ENCODE measurements around the gene OTOR. TPM values are rescaled to one million over a fixed set of nuclear protein-coding genes. Genes with fewer than 3 reads are reported as not detected.

The OTOR gene
- total RNA-seq, 4 donors from 2014 or later, result not detected

DNA sequence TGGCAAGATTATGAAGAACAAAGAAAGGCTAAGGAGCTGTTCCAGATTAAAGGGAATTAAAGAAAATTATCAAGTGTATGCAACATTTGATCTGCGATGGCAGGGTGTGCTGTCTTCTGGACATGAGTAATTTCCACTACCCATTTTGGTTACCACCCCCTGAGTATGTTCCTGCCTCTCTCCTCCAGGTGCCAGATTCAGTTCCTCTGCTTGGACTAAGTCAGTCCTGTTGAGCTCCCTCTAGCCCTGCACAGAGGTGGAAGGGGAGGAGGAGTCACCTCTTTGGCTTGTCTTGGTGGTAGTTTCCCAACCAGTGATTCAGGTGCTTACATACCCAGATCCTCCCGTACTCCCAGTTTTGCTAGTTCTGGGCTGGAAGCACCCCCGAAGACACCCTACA is 40.5 kb upstream of the OTOR start:
- H3K9me3 ChIP-seq, result no peaks in the 10 kb centered on the region
- in situ Hi-C loops (cut with MboI; ENCODE audit: low sequenced_read_pairs in 4 of 4) (loop anchor here in 1 of 4 donors (25.0 kb wide), 1 partner anchor 95 kb away; no protein-coding TSS in a partner anchor), intact Hi-C loops (cut with DNase I; ENCODE audit: low total_unique reads) (no loop called here)
- no peak overlapping the region for H3K4me3 ChIP-seq
- no peaks in the 10 kb centered on the region for H3K36me3 ChIP-seq
- no peak for TF ChIP-seq POLR2A (IDR thresholded peaks at IDR 0.05)
- TF ChIP-seq, protein P1, sequence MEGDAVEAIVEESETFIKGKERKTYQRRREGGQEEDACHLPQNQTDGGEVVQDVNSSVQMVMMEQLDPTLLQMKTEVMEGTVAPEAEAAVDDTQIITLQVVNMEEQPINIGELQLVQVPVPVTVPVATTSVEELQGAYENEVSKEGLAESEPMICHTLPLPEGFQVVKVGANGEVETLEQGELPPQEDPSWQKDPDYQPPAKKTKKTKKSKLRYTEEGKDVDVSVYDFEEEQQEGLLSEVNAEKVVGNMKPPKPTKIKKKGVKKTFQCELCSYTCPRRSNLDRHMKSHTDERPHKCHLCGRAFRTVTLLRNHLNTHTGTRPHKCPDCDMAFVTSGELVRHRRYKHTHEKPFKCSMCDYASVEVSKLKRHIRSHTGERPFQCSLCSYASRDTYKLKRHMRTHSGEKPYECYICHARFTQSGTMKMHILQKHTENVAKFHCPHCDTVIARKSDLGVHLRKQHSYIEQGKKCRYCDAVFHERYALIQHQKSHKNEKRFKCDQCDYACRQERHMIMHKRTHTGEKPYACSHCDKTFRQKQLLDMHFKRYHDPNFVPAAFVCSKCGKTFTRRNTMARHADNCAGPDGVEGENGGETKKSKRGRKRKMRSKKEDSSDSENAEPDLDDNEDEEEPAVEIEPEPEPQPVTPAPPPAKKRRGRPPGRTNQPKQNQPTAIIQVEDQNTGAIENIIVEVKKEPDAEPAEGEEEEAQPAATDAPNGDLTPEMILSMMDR (IDR thresholded peaks at IDR 0.05 in 4 of 5, conservative IDR thresholded peaks at IDR 0.05 in 1 of 5), result no peak
- H3K27ac ChIP-seq, result no peak overlapping the region
- H3K4me1 ChIP-seq, result no peaks in the 10 kb centered on the region
- no peaks in the 10 kb centered on the region for H3K27me3 ChIP-seq
- DNase-seq (no peak), ATAC-seq (no peak)

DNA sequence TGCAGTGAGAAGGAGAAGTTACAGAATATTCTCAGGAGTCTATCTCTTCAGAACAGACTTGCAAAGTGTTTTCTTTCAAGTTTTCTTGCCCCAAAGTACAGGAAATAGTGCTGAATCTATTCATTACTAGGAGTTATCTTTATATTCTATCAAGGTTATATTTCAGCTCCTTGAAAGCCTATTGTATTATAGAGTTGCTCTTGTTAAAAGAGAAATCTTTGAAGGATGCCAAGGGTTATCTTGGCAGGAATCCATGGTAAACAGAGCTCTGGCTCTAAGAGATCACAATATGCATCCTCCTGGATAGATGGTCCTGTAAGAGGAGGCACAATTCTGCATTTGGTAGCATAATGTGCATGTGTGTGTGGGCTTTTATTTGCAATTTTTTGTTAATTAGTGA is 39.6 kb upstream of the OTOR start:
- TF ChIP-seq POLR2A (IDR thresholded peaks at IDR 0.05), result no peak
- TF ChIP-seq, protein P1 (IDR thresholded peaks at IDR 0.05 in 4 of 5, conservative IDR thresholded peaks at IDR 0.05 in 1 of 5), result no peak
- ATAC-seq (no peak), DNase-seq (no peak)
- intact Hi-C loops (cut with DNase I; ENCODE audit: low total_unique reads), result no loop called here
- no peak overlapping the region for H3K4me3 ChIP-seq
- in situ Hi-C loops (cut with MboI; ENCODE audit: low sequenced_read_pairs in 4 of 4), result loop anchor here in 1 of 4 donors (25.0 kb wide), 1 partner anchor 96 kb away; no protein-coding TSS in a partner anchor
- no peak overlapping the region for H3K27ac ChIP-seq
- no peaks in the 10 kb centered on the region for H3K9me3 ChIP-seq
- H3K36me3 ChIP-seq, result no peaks in the 10 kb centered on the region
- peaks cover 0 to under 1% of the 10 kb centered on the region in 2 donors for H3K4me1 ChIP-seq
- no peaks in the 10 kb centered on the region for H3K27me3 ChIP-seq

- H3K36me3 ChIP-seq, result no peaks in the 10 kb centered on the region
- DNase-seq (no peak), ATAC-seq (no peak)
- no peak overlapping the region for H3K27ac ChIP-seq
- H3K27me3 ChIP-seq, result no peaks in the 10 kb centered on the region
- TF ChIP-seq, protein P1 (IDR thresholded peaks at IDR 0.05 in 4 of 5, conservative IDR thresholded peaks at IDR 0.05 in 1 of 5), result no peak
- TF ChIP-seq POLR2A (IDR thresholded peaks at IDR 0.05), result no peak
- no peaks in the 10 kb centered on the region for H3K9me3 ChIP-seq
- peaks cover under 1 to 5% of the 10 kb centered on the region in 2 donors for H3K4me1 ChIP-seq
- in situ Hi-C loops (cut with MboI; ENCODE audit: low sequenced_read_pairs in 4 of 4) (loop anchor here in 1 of 4 donors (25.0 kb wide), 1 partner anchor 97 kb away; no protein-coding TSS in a partner anchor), intact Hi-C loops (cut with DNase I; ENCODE audit: low total_unique reads) (no loop called here)
- H3K4me3 ChIP-seq, result no peak overlapping the region
These were observed 39.1 kb upstream of the OTOR start for GRCh38 chr20:16709017-16709416.

DNA sequence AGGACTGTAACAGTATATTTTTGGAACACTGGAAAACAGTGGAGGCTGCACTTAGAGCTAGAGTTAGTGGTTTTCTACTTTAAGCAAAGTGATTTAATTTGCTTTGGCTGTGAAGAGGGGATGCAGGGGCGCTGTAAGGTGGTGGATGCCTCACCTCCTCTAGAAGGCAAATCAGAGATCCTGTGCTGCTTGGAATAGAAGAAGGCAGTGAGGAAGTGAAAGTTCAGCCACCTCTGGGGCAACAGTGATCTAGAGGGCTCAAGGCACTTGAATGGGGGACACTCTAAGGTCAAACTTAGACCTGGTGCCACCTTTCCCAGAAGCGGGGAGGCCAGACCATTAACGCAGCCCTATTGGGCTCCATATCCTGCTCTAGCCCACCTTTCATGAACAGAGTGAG is 37.4 kb upstream of the OTOR start:
- no peaks in the 10 kb centered on the region for H3K9me3 ChIP-seq
- intact Hi-C loops (cut with DNase I; ENCODE audit: low total_unique reads) (no loop called here), in situ Hi-C loops (cut with MboI; ENCODE audit: low sequenced_read_pairs in 4 of 4) (loop anchor here in 1 of 4 donors (25.0 kb wide), 1 partner anchor 98 kb away; no protein-coding TSS in a partner anchor)
- H3K36me3 ChIP-seq, result no peaks in the 10 kb centered on the region
- no peak overlapping the region for H3K4me3 ChIP-seq
- no peaks in the 10 kb centered on the region for H3K27me3 ChIP-seq
- H3K27ac ChIP-seq, result no peak overlapping the region
- ATAC-seq (no peak), DNase-seq (no peak)
- H3K4me1 ChIP-seq, result peaks cover 8 to 10% of the 10 kb centered on the region in 2 donors
- TF ChIP-seq, protein P1 (IDR thresholded peaks at IDR 0.05 in 4 of 5, conservative IDR thresholded peaks at IDR 0.05 in 1 of 5), result no peak
- no peak for TF ChIP-seq POLR2A (IDR thresholded peaks at IDR 0.05)

All from gastrocnemius medialis (tissue), 4 donors.